ENCODE data around the gene FAM171A2. TPM values are rescaled to one million over a fixed set of nuclear protein-coding genes. Genes with fewer than 3 reads are reported as not detected.
"Not testable (repeated sequence)": the region's sequence is repeated elsewhere in the genome, so short reads cannot be mapped to it uniquely, and the experiment has no call there.

FAM171A2 gene
- total RNA-seq, 1 donor from 2014 or later, result 81.3 TPM

DNA sequence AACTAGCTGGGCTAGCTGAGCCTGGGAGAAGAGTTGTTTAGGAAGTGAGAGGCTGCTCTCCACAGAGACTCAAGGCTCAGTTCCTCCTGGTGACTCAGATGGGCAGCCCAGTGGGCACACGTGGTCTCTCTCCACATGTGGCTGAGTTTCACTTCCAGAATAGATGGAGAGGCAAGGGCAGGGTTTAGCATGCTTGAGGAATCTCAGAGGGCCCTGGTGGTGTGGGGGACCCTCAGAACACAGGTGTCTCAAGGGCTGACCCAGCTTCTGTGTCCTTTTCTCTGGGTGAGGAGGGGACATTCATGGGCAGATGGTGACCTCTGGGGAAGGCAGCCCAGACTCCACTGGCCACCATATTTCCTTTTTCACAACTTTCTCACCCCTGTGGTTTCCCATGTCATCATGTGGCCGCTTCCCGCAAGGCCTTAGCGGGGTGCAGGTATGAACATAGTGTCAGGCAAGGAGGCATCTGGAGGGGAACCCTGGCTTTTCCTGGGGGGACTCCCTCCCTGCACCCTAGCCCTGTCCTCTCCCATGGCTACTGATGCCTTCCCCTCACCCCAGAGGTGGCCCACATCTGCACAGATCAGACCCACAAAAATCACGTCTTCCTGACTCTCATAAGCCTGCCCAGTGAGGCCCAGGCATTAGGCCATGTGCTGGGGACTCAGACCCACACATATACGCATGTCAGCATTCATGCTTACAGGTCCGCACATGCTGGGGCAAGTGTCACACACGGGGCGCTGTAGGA, 15.2 kb downstream of the FAM171A2 start:
- Mint-ChIP-seq H3K9me3 (ENCODE audit: unreplicated experiment) (peaks cover 12% of the 10 kb centered on the region), H3K27ac (ENCODE audit: unreplicated experiment) (no peak overlapping the region), H3K36me3 (ENCODE audit: unreplicated experiment) (no peaks in the 10 kb centered on the region), H3K27me3 (ENCODE audit: unreplicated experiment) (peaks cover 17% of the 10 kb centered on the region), H3K4me1 (ENCODE audit: low read depth, unreplicated experiment) (peaks cover 9% of the 10 kb centered on the region), H3K4me3 (ENCODE audit: unreplicated experiment) (no peak overlapping the region)
- no peak for DNase-seq
- TF ChIP-seq, protein P1, sequence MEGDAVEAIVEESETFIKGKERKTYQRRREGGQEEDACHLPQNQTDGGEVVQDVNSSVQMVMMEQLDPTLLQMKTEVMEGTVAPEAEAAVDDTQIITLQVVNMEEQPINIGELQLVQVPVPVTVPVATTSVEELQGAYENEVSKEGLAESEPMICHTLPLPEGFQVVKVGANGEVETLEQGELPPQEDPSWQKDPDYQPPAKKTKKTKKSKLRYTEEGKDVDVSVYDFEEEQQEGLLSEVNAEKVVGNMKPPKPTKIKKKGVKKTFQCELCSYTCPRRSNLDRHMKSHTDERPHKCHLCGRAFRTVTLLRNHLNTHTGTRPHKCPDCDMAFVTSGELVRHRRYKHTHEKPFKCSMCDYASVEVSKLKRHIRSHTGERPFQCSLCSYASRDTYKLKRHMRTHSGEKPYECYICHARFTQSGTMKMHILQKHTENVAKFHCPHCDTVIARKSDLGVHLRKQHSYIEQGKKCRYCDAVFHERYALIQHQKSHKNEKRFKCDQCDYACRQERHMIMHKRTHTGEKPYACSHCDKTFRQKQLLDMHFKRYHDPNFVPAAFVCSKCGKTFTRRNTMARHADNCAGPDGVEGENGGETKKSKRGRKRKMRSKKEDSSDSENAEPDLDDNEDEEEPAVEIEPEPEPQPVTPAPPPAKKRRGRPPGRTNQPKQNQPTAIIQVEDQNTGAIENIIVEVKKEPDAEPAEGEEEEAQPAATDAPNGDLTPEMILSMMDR (IDR thresholded peaks at IDR 0.05; ENCODE audit: partially characterized antibody, unreplicated experiment), result no peak

DNA sequence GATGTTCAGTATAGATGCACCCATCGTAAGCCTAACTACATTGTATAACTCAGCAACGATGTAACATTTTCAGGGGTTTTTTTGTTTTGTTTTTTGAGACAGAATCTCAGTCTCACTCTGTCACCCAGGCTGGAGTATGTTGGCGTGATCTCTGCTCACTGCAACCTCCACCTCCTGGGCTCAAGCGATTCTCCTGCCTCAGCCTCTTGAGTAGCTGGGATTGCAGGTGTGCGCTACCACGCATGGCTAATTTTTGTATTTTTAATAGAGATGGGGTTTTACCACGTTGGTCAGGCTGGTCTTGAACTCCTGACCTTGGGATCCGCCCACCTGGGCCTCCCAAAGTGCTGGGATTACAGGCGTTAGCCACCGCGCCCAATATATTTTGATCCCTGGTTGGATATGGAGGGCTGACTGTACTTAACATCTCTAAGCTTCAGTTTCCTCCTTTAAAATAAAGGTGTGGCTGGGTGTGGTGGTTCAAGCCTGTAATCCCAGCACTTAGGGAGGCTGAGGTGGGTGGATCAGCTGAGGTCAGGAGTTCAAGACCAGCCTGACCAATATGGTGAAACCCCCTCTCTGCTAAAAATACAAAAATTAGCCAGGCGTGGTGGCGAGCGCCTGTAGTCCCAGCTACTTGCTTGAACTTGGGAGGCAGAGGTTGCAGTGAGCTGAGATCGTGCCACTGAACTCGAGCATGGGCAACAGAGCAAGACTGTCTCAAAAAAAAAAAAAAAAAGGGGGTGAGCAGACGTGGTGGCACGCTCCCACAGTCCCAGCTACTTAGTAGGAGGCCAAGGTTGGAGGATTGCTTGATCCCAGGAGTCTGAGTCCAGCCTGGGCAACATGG, 16.2 kb downstream of the FAM171A2 start:
- not testable (repeated sequence) for H3K4me3 Mint-ChIP-seq (ENCODE audit: unreplicated experiment); H3K4me1 Mint-ChIP-seq (ENCODE audit: low read depth, unreplicated experiment)

DNA sequence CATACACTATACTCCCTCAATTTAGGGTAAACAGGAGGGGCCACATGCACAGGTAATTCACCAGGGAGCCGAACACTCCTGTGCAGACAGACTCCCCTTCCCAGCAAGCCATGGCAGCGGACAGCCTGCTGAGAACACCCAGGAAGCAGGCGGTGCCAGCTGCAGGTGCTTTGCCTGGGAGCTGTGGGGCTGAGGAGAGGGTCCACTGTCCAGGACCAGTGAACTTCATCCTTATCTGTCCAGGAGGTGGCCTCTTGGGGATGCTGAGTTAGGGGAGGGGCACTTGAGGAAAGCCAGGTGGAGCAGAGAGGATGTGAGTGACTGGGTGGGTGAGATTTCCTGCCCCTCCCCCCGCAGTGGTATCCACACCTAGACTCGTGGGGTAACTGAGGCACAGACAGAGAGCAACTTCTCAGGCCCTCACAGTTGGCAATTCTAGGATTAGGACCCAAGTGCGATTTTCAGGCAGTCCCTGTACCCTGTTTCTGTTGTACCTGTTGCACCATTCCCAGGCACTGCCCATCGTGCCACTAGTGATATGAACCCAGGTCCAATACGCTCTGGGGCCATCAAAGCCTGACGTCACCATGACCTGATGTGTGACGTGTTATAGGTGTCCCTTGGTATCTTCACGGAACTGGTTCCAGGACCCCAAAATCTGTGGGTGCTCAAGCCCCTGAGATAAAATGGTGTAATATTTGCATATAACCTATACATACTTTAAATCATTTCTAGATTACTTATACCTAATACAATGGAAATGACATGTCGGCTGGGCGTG, 17.4 kb downstream of the FAM171A2 start:
- no peaks in the 10 kb centered on the region for H3K36me3 Mint-ChIP-seq (ENCODE audit: unreplicated experiment)
- TF ChIP-seq, protein P1 (IDR thresholded peaks at IDR 0.05; ENCODE audit: partially characterized antibody, unreplicated experiment), result no peak
- H3K9me3 Mint-ChIP-seq (ENCODE audit: unreplicated experiment), result peaks cover 7% of the 10 kb centered on the region
- H3K4me1 Mint-ChIP-seq (ENCODE audit: low read depth, unreplicated experiment), result peaks cover 4% of the 10 kb centered on the region
- no peak overlapping the region for H3K27ac Mint-ChIP-seq (ENCODE audit: unreplicated experiment)
- H3K4me3 Mint-ChIP-seq (ENCODE audit: unreplicated experiment), result peak overlapping the region; percentile 98
- DNase-seq, result no peak
- peaks cover 13% of the 10 kb centered on the region for H3K27me3 Mint-ChIP-seq (ENCODE audit: unreplicated experiment)

More for the DNA sequence above, 16.2 kb downstream of the FAM171A2 start:
- not testable (repeated sequence) for H3K27ac Mint-ChIP-seq (ENCODE audit: unreplicated experiment); DNase-seq; H3K36me3 Mint-ChIP-seq (ENCODE audit: unreplicated experiment); H3K9me3 Mint-ChIP-seq (ENCODE audit: unreplicated experiment)
- H3K27me3 Mint-ChIP-seq (ENCODE audit: unreplicated experiment), result peaks cover 13% of the 10 kb centered on the region

DNA sequence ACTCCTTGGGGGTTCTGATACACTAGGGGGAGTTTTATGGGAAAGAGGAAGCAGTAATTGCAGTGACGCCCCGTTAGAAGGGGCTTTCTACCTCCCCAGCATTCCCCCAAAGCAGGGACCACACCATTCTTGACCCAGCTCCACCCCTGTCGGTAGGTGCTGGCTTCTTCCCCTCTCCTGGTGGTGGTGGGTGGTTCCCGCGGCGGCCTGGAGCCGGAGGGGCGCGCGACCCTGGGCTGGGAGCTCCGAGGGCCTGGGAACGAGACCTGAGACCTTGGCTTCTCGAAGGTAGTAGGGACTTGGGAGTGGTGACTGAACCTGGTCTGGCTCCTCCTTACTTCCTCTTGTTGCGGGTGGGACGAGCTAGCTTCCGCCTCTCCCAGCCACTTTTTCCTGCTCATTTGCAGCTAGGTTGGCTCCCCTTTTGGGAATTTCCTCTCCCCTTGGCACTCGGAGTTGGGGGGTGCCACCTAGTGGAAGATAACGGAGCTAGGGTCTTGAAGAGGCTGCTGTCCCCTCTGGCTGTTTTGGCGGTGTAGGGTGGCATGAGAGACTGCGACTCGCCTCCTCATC, 18.1 kb downstream of the FAM171A2 start:
- Mint-ChIP-seq H3K27ac (ENCODE audit: unreplicated experiment) (peak overlapping the region; percentile 48), H3K36me3 (ENCODE audit: unreplicated experiment) (no peaks in the 10 kb centered on the region), H3K9me3 (ENCODE audit: unreplicated experiment) (peaks cover 7% of the 10 kb centered on the region), H3K27me3 (ENCODE audit: unreplicated experiment) (peaks cover 13% of the 10 kb centered on the region), H3K4me3 (ENCODE audit: unreplicated experiment) (peak overlapping the region; percentile 98), H3K4me1 (ENCODE audit: low read depth, unreplicated experiment) (peaks cover 4% of the 10 kb centered on the region)
- DNase-seq, result peak; percentile 67
- TF ChIP-seq, protein P1 (IDR thresholded peaks at IDR 0.05; ENCODE audit: partially characterized antibody, unreplicated experiment), result peak; percentile 68

DNA sequence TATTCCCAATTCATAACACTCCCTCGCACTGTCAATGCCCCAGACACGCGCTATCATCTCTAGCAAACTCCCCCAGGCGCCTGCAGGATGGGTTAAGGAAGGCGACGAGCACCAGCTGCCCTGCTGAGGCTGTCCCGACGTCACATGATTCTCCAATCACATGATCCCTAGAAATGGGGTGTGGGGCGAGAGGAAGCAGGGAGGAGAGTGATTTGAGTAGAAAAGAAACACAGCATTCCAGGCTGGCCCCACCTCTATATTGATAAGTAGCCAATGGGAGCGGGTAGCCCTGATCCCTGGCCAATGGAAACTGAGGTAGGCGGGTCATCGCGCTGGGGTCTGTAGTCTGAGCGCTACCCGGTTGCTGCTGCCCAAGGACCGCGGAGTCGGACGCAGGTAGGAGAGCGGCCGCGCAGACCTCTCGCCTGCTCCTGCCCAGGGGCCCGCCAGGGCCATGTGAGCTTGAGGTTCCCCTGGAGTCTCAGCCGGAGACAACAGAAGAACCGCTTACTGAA, 18.7 kb downstream of the FAM171A2 start, which contains the start of gene GRN:
GRN (plus strand) TSS at position 364 of the 515 bp plus-strand sequence. CDS start 3,863 bp downstream, outside the sequence.
- Mint-ChIP-seq H3K9me3 (ENCODE audit: unreplicated experiment) (peaks cover 10% of the 10 kb centered on the region), H3K4me3 (ENCODE audit: unreplicated experiment) (peak within 1 kb of the TSS; percentile 98), H3K4me1 (ENCODE audit: low read depth, unreplicated experiment) (peaks cover 4% of the 10 kb centered on the region), H3K36me3 (ENCODE audit: unreplicated experiment) (no peaks in the 10 kb centered on the region), H3K27me3 (ENCODE audit: unreplicated experiment) (peaks cover 13% of the 10 kb centered on the region), H3K27ac (ENCODE audit: unreplicated experiment) (peak within 1 kb of the TSS; percentile 91)
- TF ChIP-seq, protein P1 (IDR thresholded peaks at IDR 0.05; ENCODE audit: partially characterized antibody, unreplicated experiment), result no peak
- DNase-seq, result peak; percentile 92

Data from glutamatergic neuron (in vitro differentiated cells).